ENCODE results near the gene LRRC58.
"Not testable (repeated sequence)": the region's sequence is repeated elsewhere in the genome, so short reads cannot be mapped to it uniquely, and the experiment has no call there.

LRRC58 gene

GRCh38 chr3:120339362-120339761 is 9.8 kb downstream of the LRRC58 start:
- DNase-seq (no peak), ATAC-seq (no peak)

DNA sequence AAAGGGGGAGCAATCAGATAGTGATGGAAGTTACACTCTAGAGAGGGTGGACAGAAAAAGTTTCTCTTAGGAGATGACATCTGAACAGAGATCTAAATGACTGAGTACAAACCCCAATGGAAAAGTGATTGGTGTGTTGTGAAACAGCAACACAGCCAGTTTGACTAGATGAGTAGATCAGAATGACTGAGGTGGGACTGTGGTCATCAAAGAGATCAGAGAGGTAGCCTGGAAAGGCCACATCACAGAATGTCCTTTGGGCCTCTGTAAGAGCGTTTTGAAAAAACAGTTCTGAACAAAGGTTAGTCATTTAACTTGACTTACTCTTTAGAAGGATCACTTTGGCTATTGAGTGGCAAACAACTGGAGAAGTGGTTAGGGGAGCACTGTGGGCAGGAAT is 10.6 kb downstream of the LRRC58 start:
- DNase-seq: no peak
- peak; percentile 98 for ATAC-seq

DNA sequence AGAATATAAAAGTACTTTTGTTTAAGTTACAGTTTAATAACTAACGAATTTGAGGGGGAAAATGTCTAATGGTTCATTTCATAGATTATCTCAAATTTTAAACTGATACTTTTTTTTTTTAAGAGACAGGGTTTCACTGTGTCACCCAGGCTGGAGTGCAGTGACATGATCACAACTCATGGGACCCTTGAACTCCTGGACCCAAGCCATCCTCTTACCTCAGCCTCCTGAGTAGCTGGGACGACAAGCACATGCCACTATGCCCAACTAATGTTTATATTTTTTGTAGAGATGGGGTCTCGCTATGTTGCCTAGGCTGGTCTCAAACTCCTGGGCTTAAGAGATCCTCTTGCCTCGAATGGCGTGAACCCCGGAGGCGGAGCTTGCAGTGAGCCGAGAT is 16.5 kb downstream of the LRRC58 start:
- ATAC-seq (no peak), DNase-seq (no peak)

DNA sequence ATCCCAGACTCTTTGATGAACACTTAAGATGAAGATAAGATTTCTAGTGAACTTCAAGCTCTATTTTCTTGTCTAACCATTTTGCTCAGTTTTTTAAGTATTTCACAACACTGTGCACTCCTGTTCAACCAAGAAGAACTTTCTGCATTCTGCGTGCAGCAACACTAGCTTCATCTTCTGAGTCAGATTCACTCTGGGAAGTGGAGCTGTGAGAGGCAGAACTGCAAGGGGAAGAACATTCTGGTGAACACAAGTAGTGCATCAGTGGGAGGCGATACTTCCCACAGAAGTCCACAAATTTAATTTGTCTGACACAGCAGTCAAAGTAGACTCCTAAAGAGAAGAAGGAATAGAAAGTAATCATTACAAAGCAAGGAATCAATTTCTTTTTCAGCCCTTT is 18.1 kb downstream of the LRRC58 start:
- DNase-seq (no peak), ATAC-seq (no peak)

DNA sequence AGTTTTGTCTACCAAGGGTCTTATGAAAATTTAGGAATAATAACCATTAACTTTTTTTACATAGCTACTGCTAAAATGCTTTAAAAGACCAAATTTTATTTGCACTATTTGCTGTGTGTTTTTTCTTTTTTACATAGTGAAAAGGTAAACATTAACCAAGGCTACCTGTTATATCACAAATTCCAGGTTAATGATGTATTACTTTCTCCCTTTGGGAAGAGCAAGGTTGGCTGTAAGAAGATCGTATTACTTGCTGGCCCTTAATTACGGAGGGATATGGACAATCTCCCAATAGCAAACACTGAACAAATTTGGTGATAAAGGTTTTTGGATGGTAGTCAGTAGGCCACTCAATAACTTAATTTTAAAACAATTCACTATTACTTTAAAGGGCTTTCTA is 22.4 kb downstream of the LRRC58 start:
- no peak for ATAC-seq
- no peak for DNase-seq

DNA sequence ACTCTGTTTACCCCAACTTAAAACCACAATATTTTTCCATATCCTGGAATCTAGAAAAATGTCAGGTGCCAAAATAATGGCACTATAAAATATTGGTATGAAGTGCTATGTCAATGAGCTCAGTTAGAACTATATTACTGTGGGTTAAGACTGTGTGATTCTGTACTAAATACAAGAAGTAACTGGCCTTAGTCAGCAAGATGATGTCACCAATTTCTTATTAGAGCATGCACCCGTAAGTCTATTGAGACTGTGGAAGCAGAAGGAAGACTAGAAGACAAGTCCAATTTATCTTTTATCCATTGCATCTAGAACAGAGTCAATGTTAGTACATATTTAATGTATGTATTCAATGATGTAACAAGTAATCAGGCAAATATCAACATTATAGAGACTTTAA is 25.0 kb downstream of the LRRC58 start:
- no peak for ATAC-seq
- DNase-seq: no peak

- DNase-seq: not testable (repeated sequence)
- peak; percentile 71 for ATAC-seq
These were observed 25.4 kb downstream of the LRRC58 start for GRCh38 chr3:120323761-120324160.

DNA sequence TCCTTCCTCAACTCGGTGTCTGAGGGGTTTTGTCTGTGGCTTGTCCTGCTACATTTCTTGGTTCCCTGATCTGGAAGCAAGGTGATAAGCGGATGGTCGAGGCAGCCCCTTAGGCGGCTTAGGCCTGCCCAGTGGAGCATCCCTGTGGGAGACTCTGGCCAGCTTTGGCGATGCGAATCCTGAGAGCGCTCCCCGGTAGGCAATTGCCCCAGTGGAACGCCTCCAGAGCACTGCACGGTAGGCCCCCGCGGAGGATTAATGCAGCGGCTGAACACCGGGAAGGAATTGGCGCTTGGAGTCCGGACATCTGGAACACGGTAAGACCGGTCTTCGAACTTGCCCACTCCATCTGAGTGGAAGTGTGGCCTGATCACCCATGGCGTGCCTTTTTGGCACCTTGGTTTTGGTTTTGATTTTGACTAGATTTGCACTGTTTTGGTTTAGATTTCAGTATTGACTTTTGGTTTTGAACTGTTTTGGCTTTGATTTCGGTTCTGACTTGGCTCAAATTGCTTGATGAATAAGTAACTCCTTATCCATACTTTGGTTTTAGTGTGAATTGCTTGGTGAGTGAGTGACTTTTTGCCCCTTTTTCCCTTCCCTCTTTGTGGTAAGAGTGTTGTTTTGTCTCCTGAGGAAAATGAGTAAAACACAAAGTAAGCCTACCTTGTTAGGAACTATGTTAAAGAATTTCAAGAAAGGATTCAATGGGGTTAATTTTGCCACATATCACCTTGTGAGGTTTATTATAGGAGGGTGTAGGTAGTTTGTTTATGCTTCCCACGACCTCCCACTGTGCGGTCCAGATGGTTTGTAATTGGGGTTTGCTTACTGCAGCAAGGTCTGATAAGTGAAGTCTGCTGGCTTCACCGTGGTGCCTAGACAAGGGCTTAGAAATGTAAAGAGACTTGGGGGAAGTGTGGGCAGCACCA is 37.0 kb downstream of the LRRC58 start:
- ATAC-seq (no peak), DNase-seq (no peak)

DNA sequence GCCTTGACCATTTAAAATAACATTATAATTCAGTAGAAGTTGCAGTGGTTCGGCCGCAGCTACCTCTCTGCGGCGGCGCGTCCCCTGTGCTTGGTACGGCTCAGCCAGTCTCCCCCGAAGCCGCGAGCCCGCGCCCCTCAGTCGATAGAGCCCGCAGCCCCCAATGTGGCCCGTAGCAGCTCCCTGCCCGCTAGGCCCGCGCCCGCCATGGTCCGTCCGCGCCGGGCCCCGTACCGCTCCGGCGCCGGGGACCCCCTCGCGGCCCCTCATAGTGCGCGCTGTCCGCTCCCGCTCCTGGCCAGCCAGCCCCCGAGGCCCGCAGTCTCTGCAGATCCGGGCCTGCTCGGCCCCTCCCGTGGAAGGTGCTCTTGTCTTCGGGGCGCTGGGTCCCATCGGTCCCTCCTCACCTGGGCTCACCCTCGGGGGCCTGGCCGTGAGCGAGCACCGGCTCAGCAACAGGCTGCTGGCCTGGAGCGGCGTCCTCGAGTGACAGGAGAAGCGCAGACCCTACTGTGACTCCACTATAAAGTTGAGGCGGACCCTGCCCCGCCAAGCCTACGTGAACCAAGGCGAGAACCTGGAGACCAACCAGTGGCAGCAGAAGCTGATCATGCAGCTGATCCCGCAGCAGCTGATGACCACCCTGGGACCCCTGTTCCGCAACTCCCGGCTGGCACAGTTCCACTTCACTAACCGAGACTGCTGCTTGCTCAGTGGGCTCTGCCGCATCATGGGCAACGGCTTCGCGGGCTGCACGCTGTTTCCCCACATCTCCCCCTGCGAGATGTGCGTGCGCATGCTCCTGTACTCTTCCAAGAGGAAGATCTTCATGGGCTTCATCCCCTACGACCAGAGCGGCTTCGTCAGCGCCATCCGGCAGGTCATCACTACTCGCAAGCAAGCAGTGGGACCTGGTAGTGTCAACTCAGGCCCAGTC is 42.4 kb downstream of the LRRC58 start:
- ATAC-seq (no peak), DNase-seq (no peak)

DNA sequence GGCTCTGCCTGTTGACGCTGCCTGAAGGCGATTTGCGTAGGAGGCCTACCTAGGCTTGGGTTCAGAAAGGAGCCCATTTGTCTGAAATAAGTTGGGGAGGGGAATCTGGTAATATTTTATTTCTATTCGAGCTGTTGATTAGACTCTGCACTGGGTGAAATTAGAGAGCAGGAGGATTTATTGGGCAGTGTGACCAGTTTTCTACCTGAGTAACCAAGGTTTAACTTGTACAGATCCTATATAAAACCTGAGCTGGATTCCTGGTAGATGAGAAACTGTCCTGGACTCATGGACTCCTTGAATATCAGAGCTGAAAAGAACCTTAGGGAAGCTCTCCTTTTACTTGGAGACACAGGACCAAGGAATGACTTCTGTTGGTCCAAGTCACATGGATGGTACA is 44.5 kb downstream of the LRRC58 start:
- DNase-seq (no peak), ATAC-seq (no peak)

DNA sequence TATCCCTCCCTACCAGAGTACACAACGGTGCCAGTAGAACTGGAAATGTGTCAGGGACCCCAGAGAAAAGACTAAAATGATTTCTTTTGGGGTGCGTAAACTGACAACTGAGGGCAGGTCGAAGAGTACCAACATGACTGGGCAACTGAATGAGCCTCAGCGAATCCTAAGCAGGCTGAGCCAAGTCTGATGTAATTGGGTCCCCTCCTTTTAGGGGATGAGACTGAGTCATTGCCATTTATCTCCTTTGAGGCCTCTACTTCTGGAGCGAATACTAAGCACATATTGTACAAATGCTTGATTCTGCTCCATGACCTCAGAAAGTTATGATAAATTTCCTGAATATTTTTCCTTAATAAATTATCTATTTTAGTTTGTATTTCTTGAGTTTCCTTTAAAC is 46.8 kb downstream of the LRRC58 start:
- DNase-seq: no peak
- ATAC-seq: no peak

DNA sequence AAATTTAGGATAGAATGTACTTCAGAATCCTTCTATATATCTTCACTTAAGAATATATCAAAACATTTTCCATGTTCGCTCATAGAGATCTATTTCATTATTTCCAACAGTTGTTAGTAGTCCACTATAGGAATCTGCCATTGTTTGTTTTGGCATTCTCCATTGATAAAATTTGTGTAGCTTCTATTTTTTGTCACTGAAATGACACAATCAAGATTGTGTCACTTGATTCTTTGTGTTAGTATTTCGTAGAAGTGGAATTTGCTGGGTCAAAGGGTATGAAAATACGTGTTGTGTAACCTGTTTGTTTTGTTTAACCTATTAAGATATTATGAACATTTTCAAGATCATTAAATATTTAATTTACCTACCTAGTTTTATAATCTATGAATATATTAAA is 48.2 kb downstream of the LRRC58 start:
- DNase-seq (no peak), ATAC-seq (no peak)

DNA sequence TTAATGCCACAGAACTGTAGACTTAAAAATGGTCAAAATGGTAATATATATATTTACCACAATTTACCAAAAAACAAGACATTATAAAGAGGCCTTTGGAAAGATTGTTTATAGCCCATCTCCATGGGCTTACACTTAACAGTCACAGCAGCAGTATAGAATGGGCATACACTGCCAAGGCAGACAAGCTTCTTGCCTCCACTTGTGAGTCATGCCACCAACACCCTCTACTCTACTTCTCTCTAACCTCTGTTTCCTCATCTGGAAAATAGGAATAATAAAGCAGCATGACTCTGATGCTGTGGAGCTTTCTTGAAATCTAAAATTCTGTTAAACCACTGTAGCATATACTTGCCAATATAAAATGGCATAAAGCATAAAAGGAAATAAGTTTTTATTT is 49.8 kb downstream of the LRRC58 start:
- no peak for ATAC-seq
- DNase-seq: no peak

DNA sequence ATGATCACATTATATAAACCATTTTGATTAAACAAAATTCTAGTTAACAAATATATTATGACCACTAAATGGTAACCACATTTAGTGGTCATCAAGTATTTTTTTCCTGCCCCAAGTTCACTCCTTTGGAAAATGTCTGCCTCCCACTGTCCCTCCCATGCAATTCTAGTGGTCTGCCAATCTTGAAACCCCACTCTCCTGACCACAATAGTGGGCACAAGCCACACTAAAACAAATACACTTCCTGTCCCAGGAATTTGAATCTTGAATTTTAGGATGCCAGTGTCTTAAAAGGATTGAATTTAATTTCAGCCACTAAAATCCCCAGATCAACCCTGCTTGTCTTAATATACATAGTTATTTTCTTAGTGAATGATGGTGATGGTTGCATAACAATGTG is 50.2 kb downstream of the LRRC58 start:
- no peak for DNase-seq
- no peak for ATAC-seq

GRCh38 chr3:120291552-120291951 is 57.6 kb downstream of the LRRC58 start:
- ATAC-seq, DNase-seq: not testable (repeated sequence)

GRCh38 chr3:120289636-120290035 is 59.5 kb downstream of the LRRC58 start:
- no peak for DNase-seq
- ATAC-seq: no peak

DNA sequence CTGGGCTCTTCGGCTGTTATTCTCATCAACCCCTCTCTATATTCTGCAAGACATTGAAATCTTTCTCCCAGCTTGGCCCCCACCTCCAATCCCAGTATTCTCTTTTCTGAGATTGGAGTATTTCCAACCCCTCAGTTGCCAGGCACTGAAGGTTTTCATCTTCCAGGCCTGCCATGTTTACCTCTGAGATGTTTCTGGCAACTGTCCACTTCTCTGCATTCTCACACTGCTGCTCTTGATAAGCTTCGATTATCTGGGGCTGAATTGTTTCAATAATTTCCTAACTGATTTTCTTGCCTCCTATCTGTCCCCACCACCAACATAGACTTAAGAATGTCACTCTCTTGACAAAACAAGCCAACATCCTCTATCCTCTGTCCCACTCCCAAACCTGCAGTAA is 62.7 kb downstream of the LRRC58 start:
- DNase-seq (no peak), ATAC-seq (no peak)

DNA sequence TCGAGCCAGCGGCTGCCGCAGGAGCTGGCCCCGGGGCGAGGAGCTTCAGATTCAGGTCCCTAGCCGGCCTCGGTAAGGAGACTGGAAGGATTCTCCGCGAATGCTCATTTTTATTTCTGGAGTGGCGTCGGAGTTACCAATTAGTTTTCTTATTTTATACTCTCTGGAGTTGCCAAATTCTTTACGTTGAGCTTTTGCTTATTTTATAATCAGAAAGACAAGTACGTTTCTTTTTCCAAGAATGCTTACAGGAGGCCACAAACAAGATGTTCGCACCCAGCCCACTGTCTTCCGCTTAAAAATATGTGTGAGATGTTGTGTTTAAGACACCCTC is 63.7 kb downstream of the LRRC58 start:
- no peak for ATAC-seq
- no peak for DNase-seq

DNA sequence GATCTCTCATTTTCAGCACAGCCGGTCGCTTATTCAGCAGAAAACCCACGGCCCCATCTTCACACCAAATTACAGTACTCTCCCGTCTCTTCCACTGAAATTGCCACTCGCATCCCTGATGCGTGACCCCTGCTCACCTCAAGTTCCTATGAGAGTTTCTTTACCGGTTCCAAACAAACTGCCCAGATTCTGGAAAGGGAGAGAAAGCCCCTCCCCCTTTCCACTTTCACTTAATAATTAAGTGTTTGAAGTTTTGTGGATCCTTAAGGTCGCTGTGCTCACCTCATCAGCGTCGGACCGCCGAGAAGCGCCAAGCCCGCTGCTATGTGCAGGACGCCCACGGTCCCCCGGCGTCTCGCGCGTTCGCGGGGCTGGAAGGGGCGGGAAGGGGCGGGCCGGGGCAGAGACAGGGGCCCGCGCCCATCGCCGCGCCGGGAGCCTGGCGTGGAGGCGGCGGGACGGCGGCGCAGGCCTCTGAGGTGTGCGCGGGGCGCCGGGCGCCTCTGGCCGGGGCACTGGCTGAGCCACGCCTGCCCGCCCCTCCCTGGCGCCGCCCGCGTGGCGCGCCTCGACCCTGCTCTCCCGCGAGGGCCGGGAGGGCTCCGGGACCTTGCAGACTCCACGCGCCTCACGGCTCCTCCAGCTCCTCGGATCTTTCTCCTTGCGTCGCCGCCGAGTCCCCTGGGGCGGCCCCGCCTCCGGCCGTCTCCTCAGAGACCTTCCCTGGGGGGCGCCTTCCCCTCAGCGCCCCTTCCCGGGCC is 64.2 kb downstream of the LRRC58 start, which contains the start of gene GPR156:
Gene GPR156 (minus strand): TSS at position 476 of the 761 bp plus-strand sequence. CDS start 41,124 bp downstream, outside the sequence.
- ATAC-seq: peak; percentile 62

DNA sequence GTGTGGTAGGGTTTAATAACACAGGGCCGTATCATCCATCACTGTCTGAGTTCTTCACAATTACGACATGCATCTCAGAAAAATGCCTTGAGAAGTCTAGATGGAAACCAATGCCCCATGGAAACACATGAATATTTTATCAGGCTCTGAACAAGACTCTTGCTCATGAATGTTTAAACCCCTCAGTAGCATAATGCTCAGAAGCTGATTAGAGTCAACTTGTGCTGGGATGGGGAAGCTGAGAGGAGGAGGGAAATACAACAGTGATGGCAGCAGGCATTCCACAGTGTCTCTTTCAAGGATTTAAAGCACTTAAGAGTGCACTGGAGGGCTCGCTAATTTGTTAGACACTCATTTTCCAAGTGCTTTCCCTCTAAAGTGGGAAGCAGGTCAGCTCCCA is 67.9 kb downstream of the LRRC58 start:
- DNase-seq (no peak), ATAC-seq (no peak)

More for the DNA sequence above, 64.2 kb downstream of the LRRC58 start, which contains the start of gene GPR156:
- DNase-seq: peak; percentile 18

- ATAC-seq (no peak), DNase-seq (no peak)
These were observed 68.6 kb downstream of the LRRC58 start for GRCh38 chr3:120280566-120280965.

- ATAC-seq: no peak
These were observed 69.1 kb downstream of the LRRC58 start for GRCh38 chr3:120280026-120280425.

More at GRCh38 chr3:120280026-120280425, 69.1 kb downstream of the LRRC58 start:
- DNase-seq: no peak

All from stimulated activated naive CD8-positive, alpha-beta T cell treated with anti-CD3 and anti-CD28 coated beads, Interleukin-15, Interleukin-2, amounts not matched to agents 100 U/mL and 50 U/mL, for 24 hours (primary cell).